ENCODE data around the gene CLTC.
A peak's percentile ranks its signal among the peaks of the same experiment; 100 is the strongest.
"Not testable (repeated sequence)": the region's sequence is repeated elsewhere in the genome, so short reads cannot be mapped to it uniquely, and the experiment has no call there.

CLTC gene

DNA sequence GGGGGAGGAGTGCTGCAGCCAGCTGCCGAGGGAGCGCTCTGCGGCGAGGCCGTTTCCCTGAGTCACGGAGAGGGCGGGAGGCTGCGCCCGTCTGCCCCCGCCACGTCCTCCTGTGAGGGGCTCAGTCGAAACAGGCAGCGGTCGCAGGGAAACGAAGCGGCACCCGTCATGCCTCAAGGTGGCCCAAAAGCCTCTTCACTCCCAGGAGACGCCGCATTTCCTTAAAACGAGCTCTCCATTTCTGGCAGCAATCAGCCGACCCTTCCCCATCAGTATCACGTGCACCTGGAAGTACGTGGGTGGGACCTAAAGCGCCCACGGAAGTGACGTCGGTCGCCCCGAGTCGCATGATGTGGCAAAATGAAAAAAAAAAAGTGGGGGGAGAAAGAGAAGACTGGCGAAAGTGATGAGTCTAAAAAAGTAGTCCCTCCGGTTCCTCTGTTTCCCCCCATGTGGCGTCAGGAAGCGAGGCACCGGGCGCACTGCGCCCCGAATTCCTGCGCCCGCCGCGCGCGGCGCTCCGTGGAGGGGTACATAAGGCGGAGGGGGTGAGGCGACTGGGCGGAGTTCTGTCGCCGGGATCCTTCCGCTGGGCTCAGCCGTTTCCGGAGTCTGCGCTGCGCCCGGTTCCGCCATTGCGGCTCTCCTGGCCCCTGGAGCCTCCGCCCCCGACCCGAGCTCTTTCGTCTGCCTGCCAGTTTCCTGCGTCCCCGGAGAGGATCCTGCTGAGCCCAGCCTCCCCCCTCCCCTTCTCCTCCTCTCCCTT, at the start of gene CLTC:
Gene CLTC (plus strand): TSS at position 598 of the 766 bp plus-strand sequence. CDS start 237 bp downstream, outside the sequence.
- peak within 1 kb of the TSS; percentile 79 for H3K4me3 ChIP-seq (ENCODE audit: low read depth, low read length)
- TF ChIP-seq CTCF (IDR thresholded peaks at IDR 0.05; ENCODE audit: borderline replicate concordance, insufficient read depth, low read depth, low read length), result no peak

DNA sequence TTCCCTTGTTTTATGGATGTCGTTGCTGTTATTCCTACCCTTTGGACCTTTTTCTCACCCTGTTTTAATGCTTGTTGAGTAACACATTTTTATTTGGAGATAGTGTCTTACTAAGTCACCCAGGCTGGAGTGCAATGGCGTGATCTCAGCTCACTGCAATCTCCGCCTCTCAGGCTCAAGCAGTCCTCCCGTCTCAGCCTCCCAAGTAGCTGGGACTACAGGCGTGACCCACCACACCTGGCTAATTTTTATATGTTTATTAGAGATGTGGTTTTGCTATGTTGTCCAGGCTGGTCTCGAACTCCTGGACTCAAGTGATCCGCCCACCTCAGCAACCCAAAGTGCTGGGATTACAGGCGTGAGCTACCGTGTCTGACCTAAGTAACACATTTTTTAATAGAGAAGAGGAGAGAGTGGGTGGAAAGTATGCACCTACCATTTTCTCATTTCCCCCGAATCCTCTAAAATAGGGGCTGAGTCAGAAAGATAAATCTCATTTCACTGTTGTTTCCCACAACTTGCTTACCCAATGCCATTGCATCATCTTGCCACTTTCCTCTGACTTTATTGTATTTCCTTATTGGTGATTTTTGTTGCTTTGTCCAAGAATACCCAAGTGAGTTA, 47.3 kb upstream of the CLTC start:
- no peak for TF ChIP-seq CTCF (IDR thresholded peaks at IDR 0.05; ENCODE audit: borderline replicate concordance, insufficient read depth, low read depth, low read length)
- H3K4me3 ChIP-seq (ENCODE audit: low read depth, low read length), result no peak overlapping the region

- not testable (repeated sequence) for H3K4me3 ChIP-seq (ENCODE audit: low read depth, low read length)
Observed at GRCh38 chr17:59584168-59584567, 35.5 kb upstream of the CLTC start.

DNA sequence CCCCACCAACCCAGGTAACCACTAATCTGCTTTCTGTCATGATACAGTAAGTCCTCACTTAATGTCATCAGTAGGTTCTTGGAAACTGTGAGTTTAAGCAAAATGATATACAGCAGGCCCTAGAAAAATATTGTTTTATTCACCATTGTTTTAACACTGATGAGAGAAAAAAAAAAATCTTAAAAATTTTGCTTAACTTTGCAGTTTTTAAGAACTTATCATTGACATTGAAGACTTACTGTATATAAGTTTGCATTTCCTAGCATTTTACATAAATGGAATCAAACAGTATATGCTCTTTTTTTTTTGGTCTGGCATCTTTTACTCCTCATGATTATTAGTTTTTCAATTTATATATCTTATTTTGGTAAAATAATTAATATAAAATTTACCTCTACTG, 19.5 kb upstream of the CLTC start:
- TF ChIP-seq CTCF (IDR thresholded peaks at IDR 0.05; ENCODE audit: borderline replicate concordance, insufficient read depth, low read depth, low read length), result no peak
- H3K4me3 ChIP-seq (ENCODE audit: low read depth, low read length), result no peak overlapping the region

GRCh38 chr17:59601130-59601529, 18.6 kb upstream of the CLTC start:
- H3K4me3 ChIP-seq (ENCODE audit: low read depth, low read length), result no peak overlapping the region
- no peak for TF ChIP-seq CTCF (IDR thresholded peaks at IDR 0.05; ENCODE audit: borderline replicate concordance, insufficient read depth, low read depth, low read length)

DNA sequence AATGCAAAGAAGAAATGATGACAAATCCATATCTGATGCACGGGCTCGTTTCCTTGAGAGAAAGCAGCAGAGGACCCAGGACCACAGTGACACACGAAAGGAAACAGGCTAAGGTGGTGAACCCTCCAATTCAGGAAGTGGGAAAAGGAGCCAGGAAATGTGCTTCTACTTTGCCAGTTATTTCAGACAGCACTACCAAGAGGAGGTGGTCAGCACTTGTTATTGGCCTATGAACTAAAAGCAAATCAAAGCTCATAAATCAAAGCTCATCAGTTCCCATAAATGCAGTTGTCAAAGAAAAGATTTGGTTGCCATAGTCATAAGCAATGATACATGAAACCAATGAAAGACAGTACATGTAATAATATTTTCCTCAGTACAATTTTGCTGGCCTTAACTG, 12.6 kb upstream of the CLTC start:
- H3K4me3 ChIP-seq (ENCODE audit: low read depth, low read length), result no peak overlapping the region
- no peak for TF ChIP-seq CTCF (IDR thresholded peaks at IDR 0.05; ENCODE audit: borderline replicate concordance, insufficient read depth, low read depth, low read length)

DNA sequence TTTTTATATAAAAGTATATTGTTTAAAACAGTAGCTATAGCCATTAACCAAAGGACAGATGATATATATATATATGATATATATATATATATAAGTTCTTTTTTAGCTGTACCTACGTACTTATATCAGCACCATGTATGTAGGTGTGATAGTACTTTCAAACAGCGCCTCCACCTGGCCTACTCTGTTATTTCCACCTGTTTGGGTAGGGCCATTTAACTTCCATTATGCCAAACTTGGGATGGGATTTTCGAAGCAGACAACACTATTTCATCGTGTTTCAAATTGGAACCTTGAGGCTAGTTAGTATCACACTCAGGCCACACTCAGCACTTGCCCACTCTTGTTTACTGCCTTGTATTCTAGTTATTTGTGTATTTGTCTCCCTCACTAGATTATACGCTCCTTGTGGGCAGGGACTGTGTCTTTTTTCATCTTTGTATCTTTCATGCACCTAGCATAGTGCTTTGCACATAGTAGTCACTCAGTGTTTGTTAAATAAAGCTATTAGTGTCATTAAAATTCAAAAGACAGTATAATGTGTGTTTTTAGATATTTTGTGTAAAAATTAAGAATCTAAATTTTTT, 11.8 kb upstream of the CLTC start:
- no peak overlapping the region for H3K4me3 ChIP-seq (ENCODE audit: low read depth, low read length)
- no peak for TF ChIP-seq CTCF (IDR thresholded peaks at IDR 0.05; ENCODE audit: borderline replicate concordance, insufficient read depth, low read depth, low read length)
